Esophagus (tissue), 2 donors: ENCODE measurements around the gene CD300H. TPM values are rescaled to one million over a fixed set of nuclear protein-coding genes. Genes with fewer than 3 reads are reported as not detected.

ENCODE experiments used
- H3K27ac ChIP-seq, 2 donors: one replicate each; pipeline ENCODE4 v1.5.1; 2013; ENCODE audit warnings: low read depth in 2 of 2, mild to moderate bottlenecking in 2 of 2, inconsistent platforms in 1 of 2, low read length in 1 of 2, moderate library complexity in 1 of 2
- H3K27me3 ChIP-seq, 2 donors: one replicate each; pipeline ENCODE4 v1.6.1; 2013; ENCODE audit warnings: low read length in 2 of 2, control low read depth in 1 of 2, mild to moderate bottlenecking in 1 of 2; ENCODE audit not compliant: insufficient read depth in 2 of 2, control insufficient read depth in 1 of 2
- H3K36me3 ChIP-seq, 2 donors: one replicate each; pipeline ENCODE4 v1.6.1; 2013; ENCODE audit warnings: low read length in 1 of 2; ENCODE audit not compliant: control insufficient read depth in 2 of 2, insufficient read depth in 2 of 2
- H3K4me1 ChIP-seq, 2 donors: one replicate each; pipeline ENCODE4 v1.6.1; 2013; ENCODE audit warnings: low read length in 1 of 2; ENCODE audit not compliant: control insufficient read depth in 2 of 2, insufficient read depth in 2 of 2
- H3K4me3 ChIP-seq, 2 donors: one replicate each; pipeline ENCODE4 v1.5.1; 2013; ENCODE audit warnings: low read length in 2 of 2, mild to moderate bottlenecking in 2 of 2, low read depth in 1 of 2, moderate library complexity in 1 of 2
- H3K9me3 ChIP-seq, 2 donors: one replicate each; pipeline ENCODE4 v1.6.1; 2013; ENCODE audit warnings: mild to moderate bottlenecking in 2 of 2, low read depth in 1 of 2, low read length in 1 of 2, moderate library complexity in 1 of 2; ENCODE audit not compliant: control insufficient read depth in 2 of 2, insufficient read depth in 1 of 2
- WGBS, 2 donors: extraction: QIAGEN DNeasy Blood & Tissue Kit; methylation state at CpG; one replicate each; pipeline ENCODE4 v1.1.7; 2013; 5-methylcytosine and 5-hydroxymethylcytosine counted together
- polyA plus RNA-seq, 2 donors: library from polyadenylated mRNA; stranded (reverse); fragments of 200-250 nt; gene quantifications; one replicate each; pipeline ENCODE4 v1.2.3, GENCODE V29; 2013
- donor health status: healthy with polysubstance abuse.
- donor health status: Bipolar disorder and iron deficiency.

Gene CD300H
- polyA plus RNA-seq, 2 donors: not detected

- H3K27me3 ChIP-seq: no peaks in the 10 kb centered on the region
- H3K4me3 ChIP-seq: no peak overlapping the region
- H3K9me3 ChIP-seq: no peaks in the 10 kb centered on the region
- WGBS, 2 donors: 70 to 75% methylated on average over 3 of the region's 3 CpGs
- H3K4me1 ChIP-seq: no peaks in the 10 kb centered on the region
- H3K36me3 ChIP-seq: no peaks in the 10 kb centered on the region
- H3K27ac ChIP-seq: no peak overlapping the region
These were observed 30.4 kb downstream of the CD300H start for GRCh38 chr17:74536890-74537289.

DNA sequence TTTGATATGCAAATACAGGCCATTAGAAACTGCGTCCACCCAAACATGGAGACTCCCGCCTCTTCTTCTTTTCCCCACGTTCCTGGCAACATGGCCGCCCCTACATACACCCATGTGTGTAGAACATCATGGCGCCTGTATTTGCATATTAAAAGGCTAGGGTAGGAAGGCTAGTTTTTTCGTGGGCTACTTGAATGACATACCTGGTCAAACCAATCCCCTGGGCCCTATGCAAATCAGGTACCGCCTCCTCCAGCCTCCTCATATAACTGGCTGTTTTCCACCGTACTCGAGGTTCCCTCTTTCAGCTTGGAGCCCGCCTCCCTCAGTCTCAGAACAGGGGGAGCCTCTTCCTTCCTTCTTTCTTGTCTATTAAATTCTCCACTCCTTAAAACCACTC, 35.2 kb downstream of the CD300H start:
- no peak overlapping the region for H3K4me3 ChIP-seq
- WGBS, 2 donors: 60 to 61% methylated on average over 10 of the region's 10 CpGs

DNA sequence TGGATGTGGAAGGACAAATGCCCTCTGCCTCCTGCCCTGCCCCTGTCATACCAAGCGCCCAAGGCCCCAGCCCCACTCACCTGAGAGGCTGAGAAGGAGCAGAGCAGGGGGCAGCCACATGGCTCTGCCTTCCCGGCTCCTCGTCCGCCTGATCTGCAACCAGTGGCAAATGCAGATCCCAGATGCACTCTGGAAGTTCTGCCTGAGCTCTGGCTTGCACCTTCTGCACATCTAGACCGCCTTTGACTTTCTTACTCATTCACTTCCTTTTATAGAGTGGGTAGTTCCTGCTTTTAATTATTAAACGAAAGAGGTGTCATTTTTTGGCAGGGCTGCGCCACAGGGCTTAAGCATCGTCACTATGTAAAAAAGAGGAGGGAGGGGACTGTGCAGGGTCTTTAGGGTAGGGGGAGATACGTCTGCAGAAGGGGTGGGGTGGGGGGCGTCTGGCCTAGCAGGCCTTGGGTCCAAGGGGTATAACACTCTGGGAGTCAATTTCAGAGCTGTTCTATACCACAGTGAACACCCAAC, 36.0 kb downstream of the CD300H start, which contains the start of gene CD300LB:
Gene CD300LB, minus strand, starts transcription at position 245 of the 531 bp plus-strand sequence. Its CDS starts 125 bp downstream, at position 120.
- no peaks in the 10 kb centered on the region for H3K9me3 ChIP-seq
- no peaks in the 10 kb centered on the region for H3K36me3 ChIP-seq
- no peaks in the 10 kb centered on the region for H3K4me1 ChIP-seq
- no peak within 1 kb of the TSS for H3K27ac ChIP-seq
- H3K27me3 ChIP-seq: no peaks in the 10 kb centered on the region
- no peak within 1 kb of the TSS for H3K4me3 ChIP-seq
- WGBS, 2 donors: 58 to 63% methylated on average over 10 of the region's 10 CpGs

More for the DNA sequence above, 35.2 kb downstream of the CD300H start:
- no peaks in the 10 kb centered on the region for H3K9me3 ChIP-seq
- no peaks in the 10 kb centered on the region for H3K36me3 ChIP-seq
- H3K27me3 ChIP-seq: no peaks in the 10 kb centered on the region
- H3K4me1 ChIP-seq: no peaks in the 10 kb centered on the region
- no peak overlapping the region for H3K27ac ChIP-seq

DNA sequence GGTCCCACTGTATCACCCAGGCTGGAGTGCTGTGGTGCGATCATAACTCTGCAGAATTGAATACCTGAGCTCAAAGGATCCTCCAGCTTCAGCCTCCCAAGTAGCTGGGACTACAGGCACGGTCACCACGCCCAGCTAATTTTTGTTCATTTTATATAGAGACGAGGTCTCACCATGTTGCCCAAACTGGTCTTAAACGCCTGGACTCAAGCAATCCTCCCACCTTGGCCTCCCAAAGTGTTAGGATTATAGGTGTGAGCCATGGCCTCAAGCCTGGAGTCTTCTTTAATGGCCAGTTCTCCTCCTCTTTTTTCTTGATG, 36.5 kb downstream of the CD300H start:
- WGBS, 2 donors: 62 to 72% methylated on average over 5 of the region's 5 CpGs
- H3K27ac ChIP-seq: no peak overlapping the region
- no peaks in the 10 kb centered on the region for H3K27me3 ChIP-seq
- no peaks in the 10 kb centered on the region for H3K9me3 ChIP-seq
- H3K4me1 ChIP-seq: no peaks in the 10 kb centered on the region
- no peak overlapping the region for H3K4me3 ChIP-seq
- no peaks in the 10 kb centered on the region for H3K36me3 ChIP-seq

- 76 to 82% methylated on average over 5 of the region's 5 CpGs for WGBS, 2 donors
- no peak overlapping the region for H3K27ac ChIP-seq
These were observed 38.1 kb downstream of the CD300H start for GRCh38 chr17:74529243-74529642.

GRCh38 chr17:74528491-74529199, 38.7 kb downstream of the CD300H start:
- no peaks in the 10 kb centered on the region for H3K4me1 ChIP-seq
- no peak overlapping the region for H3K27ac ChIP-seq
- H3K4me3 ChIP-seq: no peak overlapping the region
- H3K36me3 ChIP-seq: no peaks in the 10 kb centered on the region
- H3K27me3 ChIP-seq: no peaks in the 10 kb centered on the region
- 80 to 82% methylated on average over 8 of the region's 8 CpGs for WGBS, 2 donors
- no peaks in the 10 kb centered on the region for H3K9me3 ChIP-seq

More at GRCh38 chr17:74529243-74529642, 38.1 kb downstream of the CD300H start:
- Histone ChIP-seq H3K27me3 (no peaks in the 10 kb centered on the region), H3K4me1 (no peaks in the 10 kb centered on the region), H3K4me3 (no peak overlapping the region), H3K9me3 (no peaks in the 10 kb centered on the region), H3K36me3 (no peaks in the 10 kb centered on the region)

DNA sequence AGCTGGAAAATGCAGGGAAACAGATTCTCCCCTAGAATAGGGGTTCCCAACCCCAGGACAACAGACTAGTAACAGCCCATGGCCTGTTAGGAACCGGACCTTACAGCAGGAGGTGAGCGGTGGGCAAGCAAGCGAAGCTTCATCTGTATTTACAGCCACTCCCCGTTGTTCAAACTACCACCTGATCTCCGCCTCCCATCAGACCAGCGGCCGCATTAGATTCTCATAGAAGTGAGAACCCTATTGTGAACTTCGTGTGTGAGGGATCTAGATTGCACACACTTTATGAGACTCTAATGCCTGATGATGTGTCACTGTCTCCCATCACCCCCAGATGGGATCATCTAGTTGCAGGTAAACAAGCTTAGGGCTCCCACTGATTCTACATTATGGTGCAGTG, 39.6 kb downstream of the CD300H start:
- H3K4me1 ChIP-seq: no peaks in the 10 kb centered on the region
- H3K27ac ChIP-seq: no peak overlapping the region
- no peaks in the 10 kb centered on the region for H3K27me3 ChIP-seq
- H3K4me3 ChIP-seq: no peak overlapping the region
- H3K9me3 ChIP-seq: peaks cover 5 to 8% of the 10 kb centered on the region in 2 donors
- H3K36me3 ChIP-seq: no peaks in the 10 kb centered on the region
- WGBS, 2 donors: 85 to 86% methylated on average over 8 of the region's 8 CpGs

- H3K27ac ChIP-seq: no peak overlapping the region
- H3K27me3 ChIP-seq: no peaks in the 10 kb centered on the region
- peaks cover 8 to 13% of the 10 kb centered on the region in 2 donors for H3K9me3 ChIP-seq
- no peaks in the 10 kb centered on the region for H3K36me3 ChIP-seq
- H3K4me1 ChIP-seq: no peaks in the 10 kb centered on the region
- 88% methylated on average over 5 of the region's 5 CpGs for WGBS, 2 donors
- H3K4me3 ChIP-seq: no peak overlapping the region
These were observed 40.2 kb downstream of the CD300H start for GRCh38 chr17:74527081-74527480.

GRCh38 chr17:74526681-74527080, 40.6 kb downstream of the CD300H start:
- 55 to 57% methylated on average over 3 of the region's 3 CpGs for WGBS, 2 donors
- H3K36me3 ChIP-seq: no peaks in the 10 kb centered on the region
- H3K4me3 ChIP-seq: no peak overlapping the region

DNA sequence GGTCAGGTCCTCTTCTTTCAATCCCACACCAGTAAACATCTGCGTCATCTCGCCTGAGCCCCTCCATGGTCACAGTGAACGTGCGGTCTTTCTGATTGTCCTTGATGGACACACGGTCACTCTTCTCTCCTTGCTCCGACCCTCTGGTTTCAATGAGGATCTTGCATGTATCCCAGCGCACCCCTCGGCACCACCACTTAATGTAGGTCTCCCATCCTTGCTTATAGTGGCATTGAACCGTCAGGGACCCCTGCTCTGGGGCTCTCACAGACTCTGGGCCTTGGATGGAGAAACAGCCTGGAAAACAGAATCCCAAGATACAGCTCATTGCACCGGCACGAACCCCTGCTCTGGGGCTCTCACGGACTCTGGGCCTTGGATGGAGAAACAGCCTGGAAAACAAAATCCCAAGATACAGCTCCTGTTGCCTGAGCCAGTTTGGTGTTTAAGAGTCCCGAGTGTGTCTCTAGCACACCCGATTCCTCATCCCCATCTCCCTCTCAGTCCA, 41.5 kb downstream of the CD300H start:
- WGBS, 2 donors: 85 to 88% methylated on average over 14 of the region's 14 CpGs
- Histone ChIP-seq H3K27ac (no peak overlapping the region), H3K9me3 (peaks cover 8 to 17% of the 10 kb centered on the region in 2 donors), H3K36me3 (no peaks in the 10 kb centered on the region), H3K4me3 (no peak overlapping the region), H3K27me3 (no peaks in the 10 kb centered on the region), H3K4me1 (no peaks in the 10 kb centered on the region)

More at GRCh38 chr17:74526681-74527080, 40.6 kb downstream of the CD300H start:
- peaks cover 8 to 15% of the 10 kb centered on the region in 2 donors for H3K9me3 ChIP-seq
- no peaks in the 10 kb centered on the region for H3K27me3 ChIP-seq
- H3K4me1 ChIP-seq: no peaks in the 10 kb centered on the region
- no peak overlapping the region for H3K27ac ChIP-seq
